K562 (cell line): ENCODE results near the gene LVRN. TPM values are rescaled to one million over a fixed set of nuclear protein-coding genes. Genes with fewer than 3 reads are reported as not detected.

ENCODE experiments used
- ATAC-seq: fragments of 200-7000 bp; cut with Tn5 transposase; 3 replicates; pipeline ENCODE4 v1.9.1; 2020; ENCODE audit warnings: moderate library complexity
- BruUV-seq: library from RNA; stranded (reverse); fragments of 400-500 nt; replicated peaks from 2 replicates; lab custom pipeline; 2021; lab: Mats Ljungman, UMichigan
- CTCF ChIA-PET: fragments of 300-600 bp; formaldehyde crosslinking; extraction: SDS; loops from one replicate; lab custom pipeline; 2021; ENCODE audit warnings: low intra/inter-chr PET ratio; lab: Yijun Ruan, JAX
- POLR2A ChIA-PET: fragments of 300-600, 350-650 bp; sonication (Branson Sonifier 250); formaldehyde crosslinking; extraction: SDS; loops from one replicate; lab custom pipeline; 2021; ENCODE audit warnings: antibody characterized with exemption, inconsistent platforms; lab: Yijun Ruan, JAX
- DNase-seq, 4 experiments: peaks; one replicate each; pipeline versions ENCODE4 v3.0.0 to v3.0.0-alpha.2; 2011 to 2018; ENCODE audit warnings: low spot score in 3 of 4, mixed read lengths in 3 of 4; ENCODE audit errors: extremely low read depth in 1 of 4
- FAIRE-seq: peaks from 2 replicates; lab custom pipeline; 2011; peaks lifted over from hg19 to GRCh38; lab: Jason Lieb, UNC
- H2AFZ ChIP-seq: 2 replicates; pipeline ENCODE4 v1.6.0; 2011; ENCODE audit warnings: low read depth, low read length, control low read depth, inconsistent platforms
- H3K27ac ChIP-seq: fragments of 200-600 bp; 3 replicates; pipeline ENCODE4 v1.8.0; 2011; ENCODE audit warnings: low read depth, mild to moderate bottlenecking, control low read depth, inconsistent platforms, low read length, moderate library complexity, mixed read lengths; ENCODE audit errors: extremely low read depth
- H3K27me3 ChIP-seq, 2 experiments: fragments of 300-600 bp in 1 of 2; 2 replicates in 1 of 2; 3 replicates in 1 of 2; pipeline versions ENCODE4 v1.6.0 to v1.8.0; 2011; ENCODE audit warnings: inconsistent platforms in 2 of 2, low read length in 2 of 2, mild to moderate bottlenecking in 1 of 2, mixed read lengths in 1 of 2, moderate library complexity in 1 of 2; ENCODE audit not compliant: control insufficient read depth in 2 of 2, insufficient read depth in 2 of 2
- H3K36me3 ChIP-seq: fragments of 300-600 bp; 3 replicates; pipeline ENCODE4 v1.8.0; 2011; ENCODE audit warnings: mild to moderate bottlenecking, low read length, inconsistent platforms; ENCODE audit not compliant: control insufficient read depth, insufficient read depth
- H3K4me1 ChIP-seq, 2 experiments: fragments of 200-600 bp in 1 of 2; replicated peaks in 1 of 2; 2 replicates in 1 of 2; 3 replicates in 1 of 2; pipeline versions ENCODE4 v1.5.1 to v1.8.0; 2011; ENCODE audit warnings: inconsistent platforms in 2 of 2, low read length in 2 of 2, mild to moderate bottlenecking in 1 of 2, mixed read lengths in 1 of 2, moderate library complexity in 1 of 2; ENCODE audit not compliant: control insufficient read depth in 2 of 2, insufficient read depth in 2 of 2
- H3K4me2 ChIP-seq: 2 replicates; pipeline ENCODE4 v1.6.1; 2011; ENCODE audit warnings: low read length, control low read depth, inconsistent platforms, mixed read lengths; ENCODE audit not compliant: insufficient read depth
- H3K4me3 ChIP-seq: fragments of 200-600 bp; sonication (generic), shearing (Covaris generic); 2 replicates; pipeline ENCODE4 v1.5.1; 2016; ENCODE audit warnings: control low read depth, inconsistent platforms
- H3K79me2 ChIP-seq: fragments of 200-600 bp; 3 replicates; pipeline ENCODE4 v1.8.0; 2011; ENCODE audit warnings: low read length, inconsistent platforms; ENCODE audit not compliant: control insufficient read depth, insufficient read depth
- H3K9ac ChIP-seq, 2 experiments: 2 replicates each; pipeline versions ENCODE4 v1.6.0 to v1.6.1; 2011; ENCODE audit warnings: low read depth in 2 of 2, low read length in 2 of 2, control low read depth in 1 of 2, inconsistent platforms in 1 of 2, mild to moderate bottlenecking in 1 of 2, mixed read lengths in 1 of 2; ENCODE audit not compliant: insufficient read depth in 1 of 2
- H3K9me1 ChIP-seq: one replicate; pipeline ENCODE4 v1.6.0; 2011; ENCODE audit warnings: inconsistent platforms, mild to moderate bottlenecking, low read length, moderate library complexity; ENCODE audit not compliant: control insufficient read depth, insufficient read depth
- H3K9me3 ChIP-seq: replicated peaks from 2 replicates; pipeline ENCODE4 v1.5.1; 2011; ENCODE audit warnings: low read depth, low read length, inconsistent platforms; ENCODE audit not compliant: control insufficient read depth, insufficient read depth
- H4K20me1 ChIP-seq: replicated peaks from 2 replicates; pipeline ENCODE4 v1.6.1; 2011; ENCODE audit warnings: low read length, inconsistent platforms, mixed read lengths; ENCODE audit not compliant: control insufficient read depth, insufficient read depth
- CBX2 ChIP-seq: fragments of 200-600 bp; sonication (generic); IDR thresholded peaks from one replicate; pipeline ENCODE4 v1.6.1; 2012; ENCODE audit warnings: mild to moderate bottlenecking, low read length, inconsistent platforms; ENCODE audit not compliant: insufficient read depth, poor library complexity, severe bottlenecking
- GTF2B ChIP-seq: IDR thresholded peaks from 2 replicates; pipeline ENCODE4 v1.6.1; 2011; ENCODE audit not compliant: insufficient read length; ENCODE audit errors: extremely low read depth
- NCOA4 ChIP-seq: fragments of 450-650 bp; IDR thresholded peaks from 2 replicates; pipeline ENCODE4 v1.6.1; 2018; ENCODE audit warnings: mild to moderate bottlenecking; ENCODE audit not compliant: partially characterized antibody
- NUFIP1 ChIP-seq: fragments of 450-650 bp; IDR thresholded peaks from 2 replicates; pipeline ENCODE4 v1.6.1; 2018; ENCODE audit not compliant: partially characterized antibody
- PHB2 ChIP-seq: fragments of 450-650 bp; IDR thresholded peaks from 2 replicates; pipeline ENCODE4 v1.6.1; 2017; ENCODE audit warnings: low read depth
- PTBP1 ChIP-seq: fragments of 200-400 bp; formaldehyde crosslinking; IDR thresholded peaks from 2 replicates; pipeline ENCODE4 v1.6.1; 2017; ENCODE audit warnings: low read depth, low read length
- PURB ChIP-seq: sonication (generic); formaldehyde crosslinking; IDR thresholded peaks from 2 replicates; pipeline ENCODE4 v1.9.0; 2021; ENCODE audit warnings: low read depth, mild to moderate bottlenecking, missing genetic modification reagents
- RAD21 ChIP-seq, 2 experiments: fragments of 250-450 bp in 1 of 2; fragments of 450-650 bp in 1 of 2; sonication (Bioruptor Pico) in 1 of 2; formaldehyde crosslinking in 1 of 2; IDR thresholded peaks in 1 of 2; conservative IDR thresholded peaks in 1 of 2; 2 replicates each; pipeline versions ENCODE4 v1.4.0 to v1.8.0; 2020 to 2022; ENCODE audit warnings: mild to moderate bottlenecking in 2 of 2, moderate library complexity in 1 of 2
- TAF9B ChIP-seq: fragments of 450-650 bp; IDR thresholded peaks from 2 replicates; pipeline ENCODE4 v1.6.1; 2018; ENCODE audit warnings: mild to moderate bottlenecking; ENCODE audit not compliant: partially characterized antibody
- THAP12 ChIP-seq: fragments of 250-450 bp; sonication (Bioruptor Pico); IDR thresholded peaks from 2 replicates; pipeline ENCODE4 v1.9.0; 2021; ENCODE audit warnings: mild to moderate bottlenecking, inconsistent platforms
- USF2 ChIP-seq: sonication (generic); formaldehyde crosslinking; IDR thresholded peaks from 2 replicates; pipeline ENCODE4 v1.5.0; 2020; ENCODE audit warnings: missing genetic modification reagents
- ZC3H8 ChIP-seq: fragments of 450-650 bp; IDR thresholded peaks from 2 replicates; pipeline ENCODE4 v1.6.1; 2017
- ZFP30 ChIP-seq: fragments of 250-450 bp; sonication (Bioruptor Pico); IDR thresholded peaks from 2 replicates; pipeline ENCODE4 v1.8.0; 2022; ENCODE audit warnings: moderate library complexity, mild to moderate bottlenecking, inconsistent platforms, borderline replicate concordance
- ZNF316 ChIP-seq: fragments of 450-650 bp; IDR thresholded peaks from 2 replicates; pipeline ENCODE4 v1.6.1; 2016
- WGBS: fragments of 100-300 bp; shearing (Covaris generic); methylation state at CpG from one replicate; pipeline ENCODE4 v1.1.6; 2016; ENCODE audit warnings: low coverage, mixed read lengths; ENCODE audit not compliant: insufficient coverage; ENCODE audit errors: missing lambda C conversion rate; 5-methylcytosine and 5-hydroxymethylcytosine counted together
- in situ Hi-C: fragments of 300-500 bp; cut with MboI; formaldehyde crosslinking; loops from 4 replicates; pipeline ENCODE4 v1.15.0; 2018; ENCODE audit warnings: inconsistent platforms, mixed read lengths
- intact Hi-C: fragments of 100-400 bp; cut with micrococcal nuclease; formaldehyde crosslinking; loops from 2 replicates; pipeline ENCODE4 v1.14.2; 2022
- polyA plus RNA-seq, 8 experiments: library from polyadenylated mRNA; depleted of rRNA in 4 of 8; stranded (reverse) in 5 of 8; unstranded in 3 of 8; fragments of >200 nt; fragmentation: Nextera tagmentation in 2 of 8; fragmentation: Illumina TruSeq in 1 of 8; extraction: Ambion mirVana in 2 of 8; extraction: Trizol in 1 of 8; gene quantifications; 2 replicates each; pipeline versions ENCODE4 v1.2.1 to v1.2.3, GENCODE V29; 2011 to 2014; ENCODE audit warnings: inconsistent platforms in 1 of 8, missing spikeins in 1 of 8
- total RNA-seq, 7 experiments: library from RNA; depleted of rRNA in 6 of 7; stranded (reverse); fragments of >200 nt in 6 of 7; fragmentation: Illumina TruSeq in 2 of 7; extraction: Trizol in 2 of 7; gene quantifications; 2 replicates each; pipeline versions ENCODE4 v1.2.1 to v1.2.3, GENCODE V29; 2011 to 2021; ENCODE audit warnings: low replicate concordance in 1 of 7

LVRN gene
- total and polyA plus RNA-seq, 9 of the 15 experiments (the other 6 are each of a cell fraction or from before 2014, with no cell fraction given), result 2.6 to 5.3 (median 4.1) TPM

- in situ Hi-C loops (no loop called here), intact Hi-C loops (loop anchor here (10.0 kb wide), 1 partner anchor 85 kb away; no protein-coding TSS in a partner anchor)
- FAIRE-seq (peak; percentile 15), ATAC-seq (no peak), DNase-seq (no peak)
- H4K20me1 ChIP-seq, result no peaks in the 10 kb centered on the region
- CTCF ChIA-PET, result no interaction called here
- no peaks in the 10 kb centered on the region for H3K9me3 ChIP-seq
- H3K79me2 ChIP-seq, result no peaks in the 10 kb centered on the region
- H3K4me3 ChIP-seq, result no peak overlapping the region
- POLR2A ChIA-PET, result interaction anchor here (1.2 kb wide), 1 partner anchor 9 kb away, joined by 4 read pairs; no protein-coding TSS in a partner anchor
- H3K36me3 ChIP-seq, result no peaks in the 10 kb centered on the region
- no peak overlapping the region for H3K4me2 ChIP-seq
- no peaks in the 10 kb centered on the region for H3K9me1 ChIP-seq
- BruUV-seq, result no TSS peak
- no peak overlapping the region for H2AFZ ChIP-seq
- H3K9ac ChIP-seq, result no peak overlapping the region
- 0% methylated on average over 3 of the region's 3 CpGs for WGBS
- H3K4me1 ChIP-seq, result no peaks in the 10 kb centered on the region
- H3K27ac ChIP-seq, result no peak overlapping the region
- no peaks in the 10 kb centered on the region for H3K27me3 ChIP-seq
- no peak for TF ChIP-seq GTF2B
- no peak for TF ChIP-seq PHB2
- no peak for TF ChIP-seq THAP12
- no peak for TF ChIP-seq PURB (CRISPR knock-in tag)
- no peak for TF ChIP-seq NUFIP1
- no peak for TF ChIP-seq ZNF316
- no peak for TF ChIP-seq TAF9B
- TF ChIP-seq ZC3H8, result no peak
- TF ChIP-seq CBX2, result no peak
- no peak for TF ChIP-seq RAD21 (CRISPR knock-in tag; conservative IDR thresholded peaks at IDR 0.05 in 1 of 2, IDR thresholded peaks at IDR 0.05 in 1 of 2)
- no peak for TF ChIP-seq NCOA4
- no peak for TF ChIP-seq USF2 (CRISPR knock-in tag)
- TF ChIP-seq PTBP1, result no peak
- TF ChIP-seq ZFP30, result no peak
Measured at GRCh38 chr5:115979201-115980041, 17.1 kb downstream of the LVRN start.
